GM12892 (cell line): Measurements from ENCODE around the gene GXYLT2.

ENCODE experiments used
- DNase-seq: peaks from one replicate; pipeline ENCODE4 v3.0.0; 2011; ENCODE audit not compliant: insufficient read length
- FAIRE-seq: peaks from 2 replicates; lab custom pipeline; 2011; peaks lifted over from hg19 to GRCh38; lab: Jason Lieb, UNC
- POLR2A ChIP-seq: IDR thresholded peaks from 2 replicates; pipeline ENCODE4 v1.6.1; 2011; ENCODE audit warnings: low read depth, low read length, control low read depth
- POLR2AphosphoS5 ChIP-seq: IDR thresholded peaks from 2 replicates; pipeline ENCODE4 v1.6.1; 2011; ENCODE audit warnings: low read depth, low read length, control low read depth
- TAF1 ChIP-seq: IDR thresholded peaks from 2 replicates; pipeline ENCODE4 v1.6.1; 2011; ENCODE audit warnings: low read depth, mild to moderate bottlenecking, control low read depth, low read length, borderline replicate concordance

The GXYLT2 gene

DNA sequence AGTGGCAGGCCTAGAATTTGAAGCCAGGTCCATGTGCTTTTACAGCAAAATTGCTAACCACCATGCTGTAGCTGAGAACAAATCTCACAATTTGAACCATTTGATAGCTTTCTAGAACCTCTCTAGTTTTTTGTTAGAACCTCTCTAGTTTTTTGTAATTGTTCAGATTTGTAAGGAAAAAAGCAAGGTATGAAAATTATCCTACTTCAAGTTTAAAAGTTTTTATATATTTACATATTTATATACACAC, 9.8 kb downstream of the GXYLT2 start:
- DNase-seq, result no peak
- FAIRE-seq, result no peak
- TF ChIP-seq TAF1 (no peak), POLR2AphosphoS5 (no peak), POLR2A (no peak)

GRCh38 chr3:72899349-72899765, 11.5 kb downstream of the GXYLT2 start:
- FAIRE-seq, result no peak
- no peak for DNase-seq
- TF ChIP-seq POLR2AphosphoS5 (no peak), POLR2A (no peak), TAF1 (no peak)

DNA sequence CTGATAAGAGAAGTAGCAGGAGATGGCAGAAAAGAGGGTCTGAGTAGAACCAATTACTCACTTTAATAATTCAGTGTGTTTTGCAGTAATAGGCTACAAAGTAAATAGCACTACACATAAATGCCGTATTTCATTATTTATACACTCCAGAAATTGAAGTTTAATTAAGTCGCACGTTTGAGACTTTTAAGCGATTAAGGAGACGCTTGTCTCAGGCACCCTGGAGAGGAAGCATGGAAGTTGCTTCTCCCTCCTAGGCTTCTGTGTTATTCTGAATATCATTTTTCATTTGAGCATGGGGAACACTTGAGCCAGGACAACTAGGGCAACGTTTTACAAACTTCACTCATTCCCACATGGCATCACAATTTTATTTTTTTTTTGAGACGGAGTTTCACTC, 12.2 kb downstream of the GXYLT2 start:
- TF ChIP-seq TAF1, result no peak
- no peak for TF ChIP-seq POLR2A
- TF ChIP-seq POLR2AphosphoS5, result no peak
- DNase-seq, result no peak
- no peak for FAIRE-seq

GRCh38 chr3:72901840-72902239, 14.0 kb downstream of the GXYLT2 start:
- DNase-seq, result no peak
- FAIRE-seq, result no peak
- TF ChIP-seq TAF1 (no peak), POLR2AphosphoS5 (no peak), POLR2A (no peak)

DNA sequence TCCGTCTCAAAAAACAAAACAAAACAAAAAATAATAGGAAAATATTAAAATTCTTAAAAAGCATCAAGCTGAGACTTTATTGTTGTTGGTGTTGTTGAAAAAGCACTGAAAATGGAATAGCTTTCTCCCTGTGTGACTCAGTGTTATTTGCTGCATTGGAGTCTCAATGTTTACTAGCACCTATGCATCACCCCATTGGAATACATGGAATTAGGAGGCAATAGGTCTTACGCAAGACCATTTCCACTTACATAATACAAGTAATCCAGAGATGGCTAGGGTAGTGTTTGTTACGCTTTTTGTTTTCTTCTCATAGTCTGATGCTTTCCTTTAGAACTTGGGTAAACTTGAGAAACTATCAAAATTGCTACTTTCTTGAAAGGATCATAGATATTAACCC, 15.2 kb downstream of the GXYLT2 start:
- TF ChIP-seq TAF1, result no peak
- no peak for TF ChIP-seq POLR2AphosphoS5
- no peak for TF ChIP-seq POLR2A
- DNase-seq (no peak), FAIRE-seq (no peak)

DNA sequence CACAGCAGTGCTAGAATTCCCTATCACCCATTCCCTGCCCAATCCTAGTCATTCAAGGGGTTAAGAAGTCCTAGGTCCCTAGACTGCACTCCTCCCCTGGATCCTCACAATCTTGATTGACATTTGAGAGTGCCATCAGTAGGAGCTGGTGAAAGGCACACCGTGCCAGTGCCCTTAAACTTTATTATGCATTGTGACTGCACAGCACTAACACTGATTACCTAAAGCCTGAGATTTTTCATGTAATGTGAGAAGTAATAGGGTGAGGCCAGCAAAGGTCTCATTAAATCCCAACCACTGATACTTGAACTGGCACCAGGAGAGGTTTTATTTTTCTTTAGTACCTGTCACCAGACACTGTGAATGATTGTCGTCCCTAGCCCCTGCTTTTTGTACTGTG, 16.3 kb downstream of the GXYLT2 start:
- no peak for TF ChIP-seq TAF1
- TF ChIP-seq POLR2A, result no peak
- TF ChIP-seq POLR2AphosphoS5, result no peak
- DNase-seq, result no peak
- FAIRE-seq, result no peak

- DNase-seq, result no peak
- FAIRE-seq, result no peak
- TF ChIP-seq TAF1 (no peak), POLR2A (no peak), POLR2AphosphoS5 (no peak)
Observed at GRCh38 chr3:72906154-72906553, 18.3 kb downstream of the GXYLT2 start.

GRCh38 chr3:72907131-72907711, 19.4 kb downstream of the GXYLT2 start:
- no peak for FAIRE-seq
- no peak for TF ChIP-seq TAF1
- no peak for TF ChIP-seq POLR2AphosphoS5
- no peak for TF ChIP-seq POLR2A
- no peak for DNase-seq

- no peak for DNase-seq
- no peak for FAIRE-seq
- TF ChIP-seq POLR2A (no peak), POLR2AphosphoS5 (no peak), TAF1 (no peak)
Observed at GRCh38 chr3:72907731-72908620, 20.1 kb downstream of the GXYLT2 start.

DNA sequence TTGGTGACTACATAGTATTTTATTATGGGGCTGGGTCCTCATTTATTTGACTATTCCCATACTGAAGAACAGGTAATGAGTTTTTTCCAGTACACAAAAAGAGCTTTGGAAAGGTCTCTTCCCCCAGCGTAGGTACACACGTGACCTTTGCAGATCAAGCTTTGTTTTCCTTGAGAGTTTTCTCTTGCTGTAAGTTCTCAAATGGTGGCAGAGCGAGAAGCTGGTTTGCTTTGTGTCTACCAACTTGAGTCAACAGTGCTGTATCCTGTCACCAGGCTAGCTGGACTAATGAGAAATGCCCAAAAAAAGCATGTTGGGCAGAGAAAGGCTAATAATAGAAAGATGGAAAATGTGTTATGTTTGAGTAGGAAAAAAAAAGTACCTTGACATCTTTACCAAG, 21.7 kb downstream of the GXYLT2 start:
- no peak for DNase-seq
- TF ChIP-seq POLR2AphosphoS5 (no peak), POLR2A (no peak), TAF1 (no peak)
- FAIRE-seq, result no peak

GRCh38 chr3:72912532-72912931, 24.7 kb downstream of the GXYLT2 start:
- no peak for DNase-seq
- FAIRE-seq, result no peak
- TF ChIP-seq TAF1 (no peak), POLR2AphosphoS5 (no peak), POLR2A (no peak)

DNA sequence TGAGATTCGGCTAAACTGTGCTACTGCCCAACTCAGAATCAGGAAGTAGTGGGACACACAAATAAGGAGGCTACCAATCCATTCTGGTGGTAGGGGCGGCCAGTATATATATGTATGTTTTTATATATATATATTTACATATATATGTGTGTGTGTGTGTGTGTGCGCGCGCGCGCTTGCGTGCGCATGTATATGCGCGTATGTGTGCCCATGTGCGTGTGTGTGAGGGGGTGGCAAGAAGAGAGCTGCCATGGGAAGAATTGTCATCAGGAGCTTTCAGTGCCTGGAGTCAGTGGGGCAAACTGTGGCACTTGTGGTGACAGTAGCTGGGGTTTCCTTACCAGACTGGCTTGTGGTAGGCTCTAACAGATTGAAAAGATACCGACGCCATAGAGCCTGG, 26.5 kb downstream of the GXYLT2 start:
- DNase-seq (no peak), FAIRE-seq (no peak)
- no peak for TF ChIP-seq POLR2A
- TF ChIP-seq POLR2AphosphoS5, result no peak
- TF ChIP-seq TAF1, result no peak
